ENCODE results near the gene ECE1. TPM values are rescaled to one million over a fixed set of nuclear protein-coding genes. Genes with fewer than 3 reads are reported as not detected.

The ECE1 gene
- total RNA-seq, 1 experiment from 2014 or later, result 192 TPM

DNA sequence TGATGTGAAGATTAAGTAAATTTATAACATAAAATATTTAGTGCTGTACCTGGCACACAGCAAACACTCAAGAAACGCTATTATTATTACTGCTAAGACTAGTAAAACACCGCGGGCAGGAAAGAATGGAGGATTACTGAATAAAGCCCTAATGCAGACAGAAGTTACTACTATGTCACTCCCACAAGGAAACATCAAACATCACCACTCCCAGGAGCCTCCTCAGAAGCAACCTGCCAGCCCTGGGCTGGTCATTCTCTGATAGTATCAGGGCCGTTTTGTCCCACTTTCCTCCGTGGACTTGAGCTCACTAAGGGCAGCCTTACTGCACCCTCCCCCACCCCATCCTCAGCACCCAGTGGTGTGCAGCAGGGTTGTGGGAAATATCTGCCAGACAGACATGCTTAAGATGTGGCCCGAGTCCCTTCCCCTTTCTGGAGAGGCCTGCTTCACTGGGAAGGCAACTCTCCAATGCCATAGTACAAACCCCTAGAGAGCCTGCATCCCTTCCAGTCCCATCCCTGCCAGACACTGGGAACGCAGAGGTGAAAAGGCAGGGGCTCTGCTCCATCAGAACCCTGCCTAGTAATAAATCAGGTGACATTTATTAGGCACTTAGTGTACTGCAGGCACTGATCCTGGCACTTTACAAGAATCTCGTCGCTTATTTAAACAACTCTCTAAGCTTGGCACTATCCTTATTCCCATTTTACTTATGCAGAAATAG lies 41.7 kb upstream of the ECE1 start:
- ChIA-PET CTCF (no interaction called here), POLR2A (no interaction called here)
- ATAC-seq, result no peak
- H3K4me3 ChIP-seq (ENCODE audit: low read depth in 2 of 2, low read length in 2 of 2), result no peak overlapping the region
- intact Hi-C loops (cut with micrococcal nuclease; ENCODE audit: unreplicated experiment) (no loop called here), in situ Hi-C loops (cut with HindIII; ENCODE audit: low pct_unique_long_range_greater_than_20kb, low sequenced_read_pairs) (no loop called here)
- peak overlapping the region; percentile 77 for H3K27ac ChIP-seq (ENCODE audit: low read length)
- H3K4me1 ChIP-seq (ENCODE audit: control insufficient read depth, insufficient read depth, low read length), result peaks cover 73% of the 10 kb centered on the region
- no peak for DNase-seq (ENCODE audit: low read depth, low spot score)
- no peaks in the 10 kb centered on the region for H3K9me3 ChIP-seq (ENCODE audit: control insufficient read depth, insufficient read depth, low read depth, low read length)
- no TSS peak for BruUV-seq (replicated peaks)
- no peaks in the 10 kb centered on the region; the same call in 1 of the 2 replicates for H3K36me3 ChIP-seq (ENCODE audit: control insufficient read depth, insufficient read depth, low read length)
- no peaks in the 10 kb centered on the region for H3K27me3 ChIP-seq (ENCODE audit: control insufficient read depth, insufficient read depth, low read length)
- TF ChIP-seq TCF7L2 (IDR thresholded peaks at IDR 0.05; ENCODE audit: low read depth, low read length) (peak; percentile 44; the same call in 1 of the 2 replicates), POLR2AphosphoS5 (IDR thresholded peaks at IDR 0.05; ENCODE audit: low read depth, low read length) (no peak), SIN3A (IDR thresholded peaks at IDR 0.05; ENCODE audit: borderline replicate concordance, insufficient read depth, low read depth, low read length) (no peak)
- TF ChIP-seq, protein P1, sequence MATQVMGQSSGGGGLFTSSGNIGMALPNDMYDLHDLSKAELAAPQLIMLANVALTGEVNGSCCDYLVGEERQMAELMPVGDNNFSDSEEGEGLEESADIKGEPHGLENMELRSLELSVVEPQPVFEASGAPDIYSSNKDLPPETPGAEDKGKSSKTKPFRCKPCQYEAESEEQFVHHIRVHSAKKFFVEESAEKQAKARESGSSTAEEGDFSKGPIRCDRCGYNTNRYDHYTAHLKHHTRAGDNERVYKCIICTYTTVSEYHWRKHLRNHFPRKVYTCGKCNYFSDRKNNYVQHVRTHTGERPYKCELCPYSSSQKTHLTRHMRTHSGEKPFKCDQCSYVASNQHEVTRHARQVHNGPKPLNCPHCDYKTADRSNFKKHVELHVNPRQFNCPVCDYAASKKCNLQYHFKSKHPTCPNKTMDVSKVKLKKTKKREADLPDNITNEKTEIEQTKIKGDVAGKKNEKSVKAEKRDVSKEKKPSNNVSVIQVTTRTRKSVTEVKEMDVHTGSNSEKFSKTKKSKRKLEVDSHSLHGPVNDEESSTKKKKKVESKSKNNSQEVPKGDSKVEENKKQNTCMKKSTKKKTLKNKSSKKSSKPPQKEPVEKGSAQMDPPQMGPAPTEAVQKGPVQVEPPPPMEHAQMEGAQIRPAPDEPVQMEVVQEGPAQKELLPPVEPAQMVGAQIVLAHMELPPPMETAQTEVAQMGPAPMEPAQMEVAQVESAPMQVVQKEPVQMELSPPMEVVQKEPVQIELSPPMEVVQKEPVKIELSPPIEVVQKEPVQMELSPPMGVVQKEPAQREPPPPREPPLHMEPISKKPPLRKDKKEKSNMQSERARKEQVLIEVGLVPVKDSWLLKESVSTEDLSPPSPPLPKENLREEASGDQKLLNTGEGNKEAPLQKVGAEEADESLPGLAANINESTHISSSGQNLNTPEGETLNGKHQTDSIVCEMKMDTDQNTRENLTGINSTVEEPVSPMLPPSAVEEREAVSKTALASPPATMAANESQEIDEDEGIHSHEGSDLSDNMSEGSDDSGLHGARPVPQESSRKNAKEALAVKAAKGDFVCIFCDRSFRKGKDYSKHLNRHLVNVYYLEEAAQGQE (IDR thresholded peaks at IDR 0.05; ENCODE audit: insufficient read depth in 1 of 2, low read depth in 2 of 2, low read length in 1 of 2), result no peak

DNA sequence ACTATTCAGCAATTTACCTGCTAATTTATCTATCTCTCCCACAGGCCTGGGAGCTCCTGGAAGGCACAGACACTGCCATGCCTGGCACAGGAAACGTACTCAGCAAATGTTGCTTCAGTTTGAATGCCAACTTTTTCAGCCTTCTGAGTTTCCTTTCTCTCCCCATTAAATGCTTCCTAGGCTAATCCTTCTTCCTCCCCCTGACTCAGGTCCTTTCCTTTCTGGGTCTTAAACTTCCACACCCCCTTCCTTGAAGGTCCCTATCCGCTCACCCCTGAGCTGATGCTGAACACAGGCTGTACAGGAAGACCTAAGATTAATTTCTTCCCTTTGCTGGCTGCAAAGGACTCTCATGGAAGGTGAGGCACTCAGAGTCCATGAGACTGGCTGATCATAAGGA lies 40.3 kb upstream of the ECE1 start:
- Histone ChIP-seq H3K27me3 (ENCODE audit: control insufficient read depth, insufficient read depth, low read length) (no peaks in the 10 kb centered on the region), H3K9me3 (ENCODE audit: control insufficient read depth, insufficient read depth, low read depth, low read length) (no peaks in the 10 kb centered on the region), H3K27ac (ENCODE audit: low read length) (peak overlapping the region; percentile 90), H3K36me3 (ENCODE audit: control insufficient read depth, insufficient read depth, low read length) (no peaks in the 10 kb centered on the region; the same call in 1 of the 2 replicates), H3K4me1 (ENCODE audit: control insufficient read depth, insufficient read depth, low read length) (peaks cover 78% of the 10 kb centered on the region), H3K4me3 (ENCODE audit: low read depth in 2 of 2, low read length in 2 of 2) (no peak overlapping the region)
- TF ChIP-seq, protein P1 (IDR thresholded peaks at IDR 0.05; ENCODE audit: insufficient read depth in 1 of 2, low read depth in 2 of 2, low read length in 1 of 2), result no peak
- TF ChIP-seq SIN3A (IDR thresholded peaks at IDR 0.05; ENCODE audit: borderline replicate concordance, insufficient read depth, low read depth, low read length) (no peak), TCF7L2 (IDR thresholded peaks at IDR 0.05; ENCODE audit: low read depth, low read length) (no peak), POLR2AphosphoS5 (IDR thresholded peaks at IDR 0.05; ENCODE audit: low read depth, low read length) (no peak)
- TF ChIP-seq, protein P2, sequence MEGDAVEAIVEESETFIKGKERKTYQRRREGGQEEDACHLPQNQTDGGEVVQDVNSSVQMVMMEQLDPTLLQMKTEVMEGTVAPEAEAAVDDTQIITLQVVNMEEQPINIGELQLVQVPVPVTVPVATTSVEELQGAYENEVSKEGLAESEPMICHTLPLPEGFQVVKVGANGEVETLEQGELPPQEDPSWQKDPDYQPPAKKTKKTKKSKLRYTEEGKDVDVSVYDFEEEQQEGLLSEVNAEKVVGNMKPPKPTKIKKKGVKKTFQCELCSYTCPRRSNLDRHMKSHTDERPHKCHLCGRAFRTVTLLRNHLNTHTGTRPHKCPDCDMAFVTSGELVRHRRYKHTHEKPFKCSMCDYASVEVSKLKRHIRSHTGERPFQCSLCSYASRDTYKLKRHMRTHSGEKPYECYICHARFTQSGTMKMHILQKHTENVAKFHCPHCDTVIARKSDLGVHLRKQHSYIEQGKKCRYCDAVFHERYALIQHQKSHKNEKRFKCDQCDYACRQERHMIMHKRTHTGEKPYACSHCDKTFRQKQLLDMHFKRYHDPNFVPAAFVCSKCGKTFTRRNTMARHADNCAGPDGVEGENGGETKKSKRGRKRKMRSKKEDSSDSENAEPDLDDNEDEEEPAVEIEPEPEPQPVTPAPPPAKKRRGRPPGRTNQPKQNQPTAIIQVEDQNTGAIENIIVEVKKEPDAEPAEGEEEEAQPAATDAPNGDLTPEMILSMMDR (IDR thresholded peaks at IDR 0.05), result no peak
- CTCF ChIA-PET, result no interaction called here
- no peak for DNase-seq (ENCODE audit: low read depth, low spot score)
- BruUV-seq (replicated peaks), result no TSS peak
- intact Hi-C loops (cut with micrococcal nuclease; ENCODE audit: unreplicated experiment), result no loop called here
- POLR2A ChIA-PET, result no interaction called here
- in situ Hi-C loops (cut with HindIII; ENCODE audit: low pct_unique_long_range_greater_than_20kb, low sequenced_read_pairs), result no loop called here
- ATAC-seq, result no peak
